ENCODE measurements around the gene WDR54.

The WDR54 gene

DNA sequence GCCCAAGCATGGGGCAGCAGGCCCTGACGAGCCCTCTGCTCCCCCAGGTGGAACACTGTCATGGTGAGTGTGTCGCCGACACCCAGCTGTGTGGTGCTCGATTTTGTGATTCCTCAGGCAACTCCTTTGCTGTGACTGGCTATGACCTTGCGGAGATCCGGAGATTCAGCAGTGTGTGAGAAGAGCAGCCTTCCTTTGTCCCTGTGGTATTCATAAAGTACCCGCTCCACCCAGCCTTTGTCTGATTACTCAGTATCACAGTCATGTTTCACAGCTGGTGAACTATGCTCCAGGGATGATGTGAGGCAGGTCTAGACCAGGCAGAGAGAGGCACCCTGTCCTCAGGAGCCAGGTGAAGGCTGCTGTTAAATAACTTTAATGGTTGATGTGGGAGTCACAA, 4.0 kb downstream of the WDR54 start:
- POLR2A ChIA-PET, result interaction anchor here (3.3 kb wide), 1 partner anchor 15 kb away, joined by 17 read pairs; no protein-coding TSS in a partner anchor
- CTCF ChIA-PET, result interaction anchor here (0.9 kb wide), 1 partner anchor 27 kb away, joined by 3 read pairs; no protein-coding TSS in a partner anchor
- TF ChIP-seq ZNF138 (tag by site-specific recombination; IDR thresholded peaks at IDR 0.05; ENCODE audit: borderline replicate concordance), result no peak
- TF ChIP-seq ZNF768 (tag by site-specific recombination; IDR thresholded peaks at IDR 0.05), result no peak
- no peak for TF ChIP-seq ZNF366 (tag by site-specific recombination; conservative IDR thresholded peaks at IDR 0.05)
- TF ChIP-seq ZNF629 (tag by site-specific recombination; IDR thresholded peaks at IDR 0.05), result no peak
- TF ChIP-seq MYNN (tag by site-specific recombination; IDR thresholded peaks at IDR 0.05; ENCODE audit: borderline replicate concordance), result no peak
- no peak for TF ChIP-seq ZNF433 (tag by site-specific recombination; IDR thresholded peaks at IDR 0.05; ENCODE audit: low read depth)
- TF ChIP-seq ZEB2 (tag by site-specific recombination; IDR thresholded peaks at IDR 0.05), result no peak
- no peak for TF ChIP-seq ZNF426 (tag by site-specific recombination; IDR thresholded peaks at IDR 0.05)
- TF ChIP-seq, protein P1, sequence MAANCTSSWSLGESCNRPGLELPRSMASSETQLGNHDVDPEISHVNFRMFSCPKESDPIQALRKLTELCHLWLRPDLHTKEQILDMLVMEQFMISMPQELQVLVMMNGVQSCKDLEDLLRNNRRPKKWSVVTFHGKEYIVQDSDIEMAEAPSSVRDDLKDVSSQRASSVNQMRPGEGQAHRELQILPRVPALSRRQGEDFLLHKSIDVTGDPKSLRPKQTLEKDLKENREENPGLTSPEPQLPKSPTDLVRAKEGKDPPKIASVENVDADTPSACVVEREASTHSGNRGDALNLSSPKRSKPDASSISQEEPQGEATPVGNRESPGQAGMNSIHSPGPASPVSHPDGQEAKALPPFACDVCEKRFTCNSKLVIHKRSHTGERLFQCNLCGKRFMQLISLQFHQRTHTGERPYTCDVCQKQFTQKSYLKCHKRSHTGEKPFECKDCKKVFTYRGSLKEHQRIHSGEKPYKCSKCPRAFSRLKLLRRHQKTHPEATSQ (tag by site-specific recombination; IDR thresholded peaks at IDR 0.05), result no peak
- TF ChIP-seq ZNF548 (tag by site-specific recombination; IDR thresholded peaks at IDR 0.05), result no peak
- no peak for TF ChIP-seq ZNF837 (tag by site-specific recombination; IDR thresholded peaks at IDR 0.05)
- no peak for TF ChIP-seq ZNF274 (IDR thresholded peaks at IDR 0.05; ENCODE audit: low read length)
- TF ChIP-seq ZNF274 (tag by site-specific recombination; IDR thresholded peaks at IDR 0.05; ENCODE audit: borderline replicate concordance), result no peak
- TF ChIP-seq ZNF157 (tag by site-specific recombination; IDR thresholded peaks at IDR 0.05), result no peak
- TF ChIP-seq ZBTB21 (tag by site-specific recombination; IDR thresholded peaks at IDR 0.05), result no peak
- TF ChIP-seq ZNF513 (tag by site-specific recombination; IDR thresholded peaks at IDR 0.05), result no peak
- Histone ChIP-seq H3K4me1 (ENCODE audit: control insufficient read depth, insufficient read depth, low read length) (no peaks in the 10 kb centered on the region; the same call in 1 of the 2 replicates), H3K9me3 (ENCODE audit: control insufficient read depth, insufficient read depth, low read depth, low read length) (no peaks in the 10 kb centered on the region), H3K27ac (ENCODE audit: extremely low read depth, low read depth, low read length) (no peak overlapping the region), H3K36me3 (ENCODE audit: control insufficient read depth in 2 of 2, insufficient read depth in 1 of 2, low read length in 2 of 2) (peaks cover 16 to 69% of the 10 kb centered on the region in 2 experiments; a peak in 2 of 3 replicates), H3K4me3 (ENCODE audit: low read depth, low read length) (no peak overlapping the region)

GRCh38 chr2:74426181-74426758, 4.7 kb downstream of the WDR54 start:
- H3K27ac ChIP-seq (ENCODE audit: extremely low read depth, low read depth, low read length), result no peak overlapping the region
- ChIA-PET POLR2A (interaction anchor here (3.3 kb wide), 1 partner anchor 14 kb away, joined by 17 read pairs; no protein-coding TSS in a partner anchor), CTCF (no interaction called here)
- H3K36me3 ChIP-seq (ENCODE audit: control insufficient read depth in 2 of 2, insufficient read depth in 1 of 2, low read length in 2 of 2), result peaks cover 19 to 76% of the 10 kb centered on the region in 2 experiments; a peak in 2 of 3 replicates
- H3K9me3 ChIP-seq (ENCODE audit: control insufficient read depth, insufficient read depth, low read depth, low read length), result no peaks in the 10 kb centered on the region
- H3K4me3 ChIP-seq (ENCODE audit: low read depth, low read length), result no peak overlapping the region
- no peaks in the 10 kb centered on the region; the same call in 1 of the 2 replicates for H3K4me1 ChIP-seq (ENCODE audit: control insufficient read depth, insufficient read depth, low read length)
- TF ChIP-seq ZBTB6 (tag by site-specific recombination; IDR thresholded peaks at IDR 0.05), result no peak
- no peak for TF ChIP-seq ZNF366 (tag by site-specific recombination; conservative IDR thresholded peaks at IDR 0.05)
- peak; percentile 17; the same call in 1 of the 2 replicates for TF ChIP-seq ZIC2 (tag by site-specific recombination; IDR thresholded peaks at IDR 0.05)
- no peak for TF ChIP-seq ZNF350 (tag by site-specific recombination; IDR thresholded peaks at IDR 0.05)
- TF ChIP-seq KLF1 (tag by site-specific recombination; IDR thresholded peaks at IDR 0.05), result no peak
- TF ChIP-seq ZBTB21 (tag by site-specific recombination; IDR thresholded peaks at IDR 0.05), result 0 out of 2 replicates have a peak, but pooled peaks have one; percentile 28
- no peak for TF ChIP-seq ZSCAN23 (tag by site-specific recombination; IDR thresholded peaks at IDR 0.05)
- TF ChIP-seq ZNF548 (tag by site-specific recombination; IDR thresholded peaks at IDR 0.05), result no peak
- TF ChIP-seq, protein P2, sequence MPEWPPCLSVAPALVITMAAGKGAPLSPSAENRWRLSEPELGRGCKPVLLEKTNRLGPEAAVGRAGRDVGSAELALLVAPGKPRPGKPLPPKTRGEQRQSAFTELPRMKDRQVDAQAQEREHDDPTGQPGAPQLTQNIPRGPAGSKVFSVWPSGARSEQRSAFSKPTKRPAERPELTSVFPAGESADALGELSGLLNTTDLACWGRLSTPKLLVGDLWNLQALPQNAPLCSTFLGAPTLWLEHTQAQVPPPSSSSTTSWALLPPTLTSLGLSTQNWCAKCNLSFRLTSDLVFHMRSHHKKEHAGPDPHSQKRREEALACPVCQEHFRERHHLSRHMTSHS (tag by site-specific recombination; IDR thresholded peaks at IDR 0.05), result no peak
- no peak for TF ChIP-seq ZNF561 (tag by site-specific recombination; IDR thresholded peaks at IDR 0.05; ENCODE audit: borderline replicate concordance)
- no peak for TF ChIP-seq FEZF1 (tag by site-specific recombination; IDR thresholded peaks at IDR 0.05)
- TF ChIP-seq ZNF324 (tag by site-specific recombination; IDR thresholded peaks at IDR 0.05), result no peak
- peak; percentile 73 for TF ChIP-seq ZNF629 (tag by site-specific recombination; IDR thresholded peaks at IDR 0.05)
- TF ChIP-seq ZNF558 (tag by site-specific recombination; IDR thresholded peaks at IDR 0.05), result no peak
- no peak for TF ChIP-seq ZNF596 (tag by site-specific recombination; IDR thresholded peaks at IDR 0.05)
- no peak for TF ChIP-seq GLI2 (tag by site-specific recombination; IDR thresholded peaks at IDR 0.05; ENCODE audit: borderline replicate concordance, low read depth)
- no peak for TF ChIP-seq ZNF133 (tag by site-specific recombination; IDR thresholded peaks at IDR 0.05)
- TF ChIP-seq SP2 (tag by site-specific recombination; IDR thresholded peaks at IDR 0.05), result no peak
- TF ChIP-seq GFI1B (tag by site-specific recombination; IDR thresholded peaks at IDR 0.05), result no peak
- no peak for TF ChIP-seq ZNF140 (tag by site-specific recombination; IDR thresholded peaks at IDR 0.05)
